WERI-Rb-1 (cell line): ENCODE measurements around the gene RNASE7.

Source experiments
- DNase-seq: peaks from one replicate; pipeline ENCODE4 v3.0.0-alpha.2; 2020
- H3K27ac ChIP-seq: fragments of 250-450 bp; sonication (Bioruptor Pico); 2 replicates; pipeline ENCODE4 v1.5.1; 2020; ENCODE audit warnings: mild to moderate bottlenecking, moderate library complexity
- H3K27me3 ChIP-seq: fragments of 250-450 bp; sonication (Bioruptor Pico); 2 replicates; pipeline ENCODE4 v1.5.1; 2021; ENCODE audit warnings: mild to moderate bottlenecking, low read depth, moderate library complexity; ENCODE audit not compliant: insufficient read depth, severe bottlenecking
- H3K36me3 ChIP-seq: fragments of 250-450 bp; sonication (Bioruptor Pico); 2 replicates; pipeline ENCODE4 v1.5.1; 2020; ENCODE audit warnings: mild to moderate bottlenecking, moderate library complexity
- H3K4me3 ChIP-seq: 2 replicates; pipeline ENCODE4 v1.5.1; 2011; ENCODE audit warnings: low read depth, mild to moderate bottlenecking, control low read depth, low read length
- H3K9me3 ChIP-seq: fragments of 250-450 bp; sonication (Bioruptor Pico); 2 replicates; pipeline ENCODE4 v1.5.1; 2021; ENCODE audit warnings: mild to moderate bottlenecking, moderate library complexity; ENCODE audit not compliant: severe bottlenecking
- CTCF ChIP-seq: IDR thresholded peaks from 2 replicates; pipeline ENCODE4 v1.5.1; 2011; ENCODE audit warnings: low read depth, mild to moderate bottlenecking, control low read depth, inconsistent platforms, low read length

The RNASE7 gene

GRCh38 chr14:21070083-21070609 lies 28.0 kb downstream of the RNASE7 start, which contains the start of gene ARHGEF40:
ARHGEF40 (plus strand) TSS chr14:21070304; CDS start chr14:21070397, 93 bp downstream.
- H3K27ac ChIP-seq: peak within 1 kb of the TSS; percentile 83

GRCh38 chr14:21070610-21071224 lies 28.6 kb downstream of the RNASE7 start:
- Histone ChIP-seq H3K9me3 (no peaks in the 10 kb centered on the region), H3K27ac (peak overlapping the region; percentile 83), H3K4me3 (peak overlapping the region; percentile 74), H3K36me3 (peaks cover 13% of the 10 kb centered on the region), H3K27me3 (no peaks in the 10 kb centered on the region)
- no peak for TF ChIP-seq CTCF
- DNase-seq: peak; percentile 75

More at GRCh38 chr14:21070083-21070609, 28.0 kb downstream of the RNASE7 start, which contains the start of gene ARHGEF40:
- H3K36me3 ChIP-seq: peaks cover 11% of the 10 kb centered on the region
- DNase-seq: peak; percentile 61
- H3K9me3 ChIP-seq: no peaks in the 10 kb centered on the region
- TF ChIP-seq CTCF: no peak
- peak within 1 kb of the TSS; percentile 74 for H3K4me3 ChIP-seq
- H3K27me3 ChIP-seq: no peaks in the 10 kb centered on the region

- TF ChIP-seq CTCF: no peak
- no peaks in the 10 kb centered on the region for H3K27me3 ChIP-seq
- peaks cover 20% of the 10 kb centered on the region for H3K36me3 ChIP-seq
- peak overlapping the region; percentile 83 for H3K27ac ChIP-seq
- peak; percentile 88 for DNase-seq
- no peaks in the 10 kb centered on the region for H3K9me3 ChIP-seq
- H3K4me3 ChIP-seq: peak overlapping the region; percentile 74
Measured at GRCh38 chr14:21071225-21072030, 29.3 kb downstream of the RNASE7 start.

- Histone ChIP-seq H3K4me3 (peak overlapping the region; percentile 74), H3K9me3 (no peaks in the 10 kb centered on the region), H3K27ac (peak overlapping the region; percentile 83; the same call in 1 of the 2 replicates), H3K27me3 (no peaks in the 10 kb centered on the region), H3K36me3 (peaks cover 25% of the 10 kb centered on the region)
- no peak for TF ChIP-seq CTCF
- no peak for DNase-seq
Measured at GRCh38 chr14:21072031-21072473, 29.9 kb downstream of the RNASE7 start.

- Histone ChIP-seq H3K9me3 (no peaks in the 10 kb centered on the region), H3K27me3 (no peaks in the 10 kb centered on the region), H3K27ac (no peak overlapping the region), H3K4me3 (no peak overlapping the region), H3K36me3 (peaks cover 25% of the 10 kb centered on the region)
- TF ChIP-seq CTCF: no peak
- no peak for DNase-seq
Measured at GRCh38 chr14:21072781-21073339, 30.7 kb downstream of the RNASE7 start.
